Ovary (tissue), 9 donors: ENCODE data around the gene CEP89. TPM values are rescaled to one million over a fixed set of nuclear protein-coding genes. Genes with fewer than 3 reads are reported as not detected.
"Not testable (repeated sequence)": the region's sequence is repeated elsewhere in the genome, so short reads cannot be mapped to it uniquely, and the experiment has no call there.

Experiments used
- DNase-seq, 5 donors: peaks; one replicate each; pipeline ENCODE4 v3.0.0-alpha.2; 2019 to 2020
- H3K27ac ChIP-seq, 2 donors: fragments of 200-600 bp; one replicate each; pipeline versions ENCODE4 v1.5.1 to v1.8.0; 2019 to 2022
- H3K27me3 ChIP-seq: fragments of 200-600 bp; one replicate; pipeline ENCODE4 v1.8.0; 2022
- H3K36me3 ChIP-seq: fragments of 200-600 bp; sonication (generic); one replicate; pipeline ENCODE4 v1.5.1; 2019
- H3K4me1 ChIP-seq: one replicate; pipeline ENCODE4 v1.8.1; 2013; ENCODE audit warnings: mild to moderate bottlenecking, moderate library complexity; ENCODE audit not compliant: insufficient read depth
- H3K4me3 ChIP-seq: fragments of 200-600 bp; sonication (generic); one replicate; pipeline ENCODE4 v1.5.1; 2017
- H3K9me3 ChIP-seq, 2 donors: fragments of 200-600 bp in 1 of 2; sonication (generic) in 1 of 2; one replicate each; pipeline versions ENCODE4 v1.5.1 to v1.8.1; 2013 to 2019; ENCODE audit warnings: mild to moderate bottlenecking in 1 of 2, moderate library complexity in 1 of 2
- EP300 ChIP-seq: sonication (generic); formaldehyde crosslinking; IDR thresholded peaks from one replicate; pipeline ENCODE4 v1.6.1; 2017; ENCODE audit warnings: antibody characterized with exemption
- POLR2A ChIP-seq: fragments of 450-650 bp; IDR thresholded peaks from one replicate; pipeline ENCODE4 v1.6.1; 2017; ENCODE audit warnings: antibody characterized with exemption, mild to moderate bottlenecking, moderate library complexity
- WGBS, 3 donors: extraction: QIAGEN DNeasy Blood & Tissue Kit in 1 of 3; methylation state at CpG; one replicate each; pipeline versions ENCODE4 v1.1.5 to v1.1.7; 2013 to 2017; 5-methylcytosine and 5-hydroxymethylcytosine counted together
- intact Hi-C, 4 donors: fragments of 100-400 bp; cut with DNase I; formaldehyde crosslinking; loops; one replicate each; pipeline versions ENCODE4 v1.11.0 to v1.15.1; 2022 to 2023
- polyA plus RNA-seq, 2 donors: library from polyadenylated mRNA; stranded (reverse); fragments of 200-250 nt in 1 of 2; fragments of 350-450 nt in 1 of 2; fragmentation: Illumina TruSeq in 1 of 2; extraction: RNeasy Lipid Tissue Mini Kit (QIAGEN cat#74804) in 1 of 2; gene quantifications; one replicate each; pipeline ENCODE4 v1.2.3, GENCODE V29; 2013 to 2014
- total RNA-seq, 7 donors: library from RNA; depleted of rRNA in 2 of 7; stranded (reverse); fragments of >200 nt in 2 of 7; fragmentation: NEBNext Ultra II Directional in 3 of 7; extraction: Animal tissue kit (Norgen Biotek cat#: 25700) in 3 of 7; gene quantifications; one replicate each; pipeline versions ENCODE4 v1.1.0 to v1.2.4, GENCODE V29; 2016 to 2023
- TF ChIP-seq, protein P1 (sequence below), 3 donors: fragments of 450-650 bp in 2 of 3; fragments of 200-600 bp in 1 of 3; IDR thresholded peaks; one replicate each; pipeline versions ENCODE4 v1.5.1 to v1.8.0; 2016 to 2022; ENCODE audit warnings: antibody characterized with exemption in 3 of 3, mild to moderate bottlenecking in 1 of 3
- donor health status: DM: no; HTN: no; CAD: no; lungs with moderate emphysema.
- donor health status: DM: no; HTN: no; CAD: no.
- donor health status: Bipolar disorder and iron deficiency.
- donor health status: DM: yes; HTN: yes; CAD: no.
- donor health status: DM: no; HTN: no; CAD: no.
- donor health status: DM: yes; HTN: yes; CAD: no.

CEP89 gene
- total and polyA plus RNA-seq, 9 donors, result 13.0 to 28.3 (median 23.1) TPM

DNA sequence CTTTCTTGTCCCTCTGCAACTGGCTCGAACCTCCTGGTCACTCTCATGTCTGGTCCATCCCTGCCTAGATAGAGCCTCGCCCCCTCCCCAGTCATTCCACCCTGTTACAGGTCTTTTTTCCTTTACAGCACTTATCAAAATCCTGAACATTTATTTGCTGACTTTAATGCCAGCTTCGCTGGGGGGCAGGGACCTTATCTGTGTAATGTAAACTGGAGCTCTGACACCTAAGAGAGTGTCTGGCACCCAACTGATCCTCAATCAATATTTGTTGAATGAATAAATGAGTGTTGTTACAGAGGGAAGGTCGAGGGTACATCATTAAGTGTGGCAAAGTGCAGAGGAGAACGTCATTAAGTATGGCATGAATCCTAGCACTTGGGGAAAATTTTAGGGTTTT is 17.0 kb upstream of the CEP89 start:
- TF ChIP-seq POLR2A, result no peak
- TF ChIP-seq, protein P1, sequence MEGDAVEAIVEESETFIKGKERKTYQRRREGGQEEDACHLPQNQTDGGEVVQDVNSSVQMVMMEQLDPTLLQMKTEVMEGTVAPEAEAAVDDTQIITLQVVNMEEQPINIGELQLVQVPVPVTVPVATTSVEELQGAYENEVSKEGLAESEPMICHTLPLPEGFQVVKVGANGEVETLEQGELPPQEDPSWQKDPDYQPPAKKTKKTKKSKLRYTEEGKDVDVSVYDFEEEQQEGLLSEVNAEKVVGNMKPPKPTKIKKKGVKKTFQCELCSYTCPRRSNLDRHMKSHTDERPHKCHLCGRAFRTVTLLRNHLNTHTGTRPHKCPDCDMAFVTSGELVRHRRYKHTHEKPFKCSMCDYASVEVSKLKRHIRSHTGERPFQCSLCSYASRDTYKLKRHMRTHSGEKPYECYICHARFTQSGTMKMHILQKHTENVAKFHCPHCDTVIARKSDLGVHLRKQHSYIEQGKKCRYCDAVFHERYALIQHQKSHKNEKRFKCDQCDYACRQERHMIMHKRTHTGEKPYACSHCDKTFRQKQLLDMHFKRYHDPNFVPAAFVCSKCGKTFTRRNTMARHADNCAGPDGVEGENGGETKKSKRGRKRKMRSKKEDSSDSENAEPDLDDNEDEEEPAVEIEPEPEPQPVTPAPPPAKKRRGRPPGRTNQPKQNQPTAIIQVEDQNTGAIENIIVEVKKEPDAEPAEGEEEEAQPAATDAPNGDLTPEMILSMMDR (IDR thresholded peaks at IDR 0.05), result no peak
- TF ChIP-seq EP300, result no peak
- intact Hi-C loops, result no loop called here
- Histone ChIP-seq H3K4me1 (no peaks in the 10 kb centered on the region), H3K27ac (no peak overlapping the region), H3K36me3 (no peaks in the 10 kb centered on the region), H3K9me3 (no peaks in the 10 kb centered on the region), H3K27me3 (no peaks in the 10 kb centered on the region), H3K4me3 (no peak overlapping the region)
- 80 to 85% (median 81%) methylated on average over 5 of the region's 5 CpGs for WGBS, 3 donors
- no peak for DNase-seq

DNA sequence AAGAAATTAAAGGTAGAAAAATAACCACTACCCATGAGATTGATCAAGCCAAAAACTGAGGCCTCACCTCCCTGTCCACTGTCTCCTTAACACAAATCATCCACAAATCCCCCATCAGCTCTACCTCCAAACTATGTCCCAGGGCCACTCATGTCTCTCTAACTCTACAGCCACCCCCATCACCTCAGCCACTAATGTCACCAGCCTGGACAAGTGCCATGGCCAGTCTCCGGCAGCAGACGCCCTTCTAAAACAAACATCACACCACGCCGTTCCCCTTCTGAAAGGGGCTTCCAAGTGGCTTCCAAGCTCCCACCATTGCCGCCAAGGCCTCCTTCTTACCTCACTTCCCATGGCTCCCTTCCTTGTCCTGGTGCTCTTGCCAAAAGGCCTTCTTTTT is 16.5 kb upstream of the CEP89 start:
- DNase-seq, H3K27ac ChIP-seq, H3K36me3 ChIP-seq, H3K4me3 ChIP-seq, H3K4me1 ChIP-seq, intact Hi-C loops, H3K27me3 ChIP-seq, H3K9me3 ChIP-seq: not testable (repeated sequence)
- 91 to 97% (median 94%) methylated on average over 5 of the region's 5 CpGs for WGBS, 3 donors

DNA sequence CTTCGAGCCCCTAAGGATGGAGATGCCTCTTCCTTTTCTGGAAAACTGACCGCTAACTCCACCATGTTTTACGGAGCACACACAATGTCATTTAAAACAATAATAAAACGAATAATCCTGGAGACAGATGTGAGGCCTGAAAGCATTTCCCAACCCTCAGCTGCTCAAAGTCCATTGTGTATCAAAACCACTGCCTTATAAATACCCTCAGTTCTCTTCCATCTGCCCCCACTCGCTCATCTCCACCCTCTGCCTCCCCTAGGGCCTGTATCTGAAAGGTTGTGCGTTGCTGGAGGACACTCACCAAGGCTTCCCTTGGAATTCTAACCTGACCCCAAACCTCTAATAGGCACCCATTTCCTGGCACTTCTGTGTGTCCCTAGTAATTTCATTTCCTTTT is 10.7 kb upstream of the CEP89 start:
- H3K27me3 ChIP-seq, H3K4me1 ChIP-seq, H3K4me3 ChIP-seq, H3K9me3 ChIP-seq, DNase-seq, intact Hi-C loops, H3K27ac ChIP-seq, H3K36me3 ChIP-seq: not testable (repeated sequence)
- WGBS, 3 donors, result 95 to 96% (median 96%) methylated on average over 6 of the region's 6 CpGs

DNA sequence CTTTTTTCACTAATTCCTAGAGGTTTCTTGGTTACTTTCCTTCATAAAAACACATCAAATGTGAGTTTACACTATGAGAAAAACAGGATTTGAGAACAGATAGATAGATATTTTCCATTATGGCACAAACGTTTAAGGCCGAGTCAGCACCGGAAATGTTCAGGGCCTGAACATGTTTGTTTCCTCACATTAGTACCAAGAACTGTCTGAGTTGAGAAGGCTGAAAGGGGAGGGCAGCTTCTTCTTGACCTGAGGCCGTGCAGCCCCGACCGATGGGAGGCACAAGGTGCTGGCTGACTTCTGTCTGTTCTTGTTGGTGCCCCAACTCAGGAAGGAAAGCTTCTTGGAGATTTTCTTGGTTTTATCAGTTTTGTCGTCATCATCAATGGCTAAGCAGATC is 8.0 kb upstream of the CEP89 start:
- H3K4me1 ChIP-seq, H3K27ac ChIP-seq, H3K36me3 ChIP-seq, H3K27me3 ChIP-seq, DNase-seq, H3K9me3 ChIP-seq, H3K4me3 ChIP-seq: not testable (repeated sequence)
- intact Hi-C loops, result loop anchor here in 1 of 4 donors (10.0 kb wide), 2 partner anchors 145 to 225 kb away; no protein-coding TSS in a partner anchor
- WGBS, 3 donors, result 84 to 89% (median 88%) methylated on average over 7 of the region's 7 CpGs

DNA sequence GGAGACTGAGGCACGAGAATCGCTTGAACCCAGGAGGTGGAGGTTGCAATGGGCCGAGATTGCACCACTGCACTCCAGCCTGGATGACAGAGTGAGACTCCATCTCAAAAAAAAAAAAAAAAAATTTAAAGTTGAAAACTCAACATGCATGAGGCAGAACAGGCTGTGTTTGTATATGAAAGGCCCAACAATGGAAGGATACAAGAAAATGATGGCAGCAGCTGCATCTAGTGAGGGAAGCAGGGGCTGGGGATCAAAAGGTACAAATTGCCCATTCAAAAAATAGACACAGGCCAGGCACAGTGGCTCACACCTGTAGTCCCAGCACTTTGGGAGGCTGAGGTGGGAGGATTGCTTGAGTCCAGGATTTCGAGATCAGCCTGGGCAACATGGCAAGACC is 6.1 kb upstream of the CEP89 start:
- 87 to 97% (median 93%) methylated on average over 4 of the region's 4 CpGs for WGBS, 3 donors
- not testable (repeated sequence) for H3K27me3 ChIP-seq, DNase-seq, H3K36me3 ChIP-seq, H3K4me3 ChIP-seq, H3K9me3 ChIP-seq, H3K27ac ChIP-seq, H3K4me1 ChIP-seq
- intact Hi-C loops, result loop anchor here in 1 of 4 donors (10.0 kb wide), 2 partner anchors 147 to 227 kb away; no protein-coding TSS in a partner anchor

DNA sequence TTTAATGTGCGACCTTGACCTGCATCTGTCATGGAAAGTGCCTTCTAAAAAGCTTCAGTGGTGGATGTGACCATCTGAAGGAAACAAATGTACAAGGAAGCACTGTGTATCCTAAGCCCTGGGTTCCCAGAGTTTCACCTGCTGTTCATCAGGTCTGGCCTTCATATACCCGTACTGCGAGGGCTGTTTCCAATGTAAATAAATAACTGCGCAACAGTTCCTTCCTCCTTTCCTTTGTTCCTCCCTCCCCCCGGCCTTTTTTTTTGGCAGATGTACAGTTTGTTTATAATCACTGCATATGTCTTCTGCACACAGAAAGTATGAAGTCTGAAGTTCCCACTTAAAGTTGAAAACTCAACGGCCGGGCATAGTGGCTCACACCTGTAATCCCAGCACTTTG is 5.5 kb upstream of the CEP89 start:
- no peak overlapping the region for H3K4me3 ChIP-seq
- WGBS, 3 donors, result 66 to 75% (median 69%) methylated on average over 7 of the region's 7 CpGs
- no peaks in the 10 kb centered on the region for H3K36me3 ChIP-seq
- H3K27me3 ChIP-seq, result no peaks in the 10 kb centered on the region
- no peaks in the 10 kb centered on the region for H3K9me3 ChIP-seq
- H3K27ac ChIP-seq, result no peak overlapping the region
- TF ChIP-seq, protein P1 (IDR thresholded peaks at IDR 0.05), result no peak
- TF ChIP-seq EP300 (no peak), POLR2A (no peak)
- no peak for DNase-seq
- H3K4me1 ChIP-seq, result no peaks in the 10 kb centered on the region
- intact Hi-C loops, result loop anchor here in 1 of 4 donors (10.0 kb wide), 2 partner anchors 148 to 228 kb away; no protein-coding TSS in a partner anchor
